Measurements from ENCODE around the gene KCNJ10.

The KCNJ10 gene

DNA sequence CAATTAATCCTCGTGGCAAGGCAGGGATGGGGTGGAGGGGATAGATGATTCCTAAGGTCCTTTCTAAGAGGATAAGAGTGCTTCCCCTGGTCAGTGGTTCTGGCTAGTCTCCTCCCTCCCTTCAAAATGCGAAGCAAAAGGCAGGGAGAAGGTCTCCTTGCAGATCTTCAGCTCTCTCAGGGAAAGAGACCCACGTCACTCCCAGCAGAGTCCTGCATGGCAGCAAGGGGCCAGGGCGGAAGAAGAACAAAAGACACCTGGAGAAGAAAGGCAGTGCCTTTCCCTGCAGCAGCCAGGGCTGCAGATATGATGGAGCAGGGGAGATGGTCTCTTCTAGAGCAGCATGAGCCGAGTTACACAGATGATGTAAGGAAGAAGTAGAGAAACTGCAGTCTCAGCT lies 86.3 kb downstream of the KCNJ10 start:
- DNase-seq = no peak

DNA sequence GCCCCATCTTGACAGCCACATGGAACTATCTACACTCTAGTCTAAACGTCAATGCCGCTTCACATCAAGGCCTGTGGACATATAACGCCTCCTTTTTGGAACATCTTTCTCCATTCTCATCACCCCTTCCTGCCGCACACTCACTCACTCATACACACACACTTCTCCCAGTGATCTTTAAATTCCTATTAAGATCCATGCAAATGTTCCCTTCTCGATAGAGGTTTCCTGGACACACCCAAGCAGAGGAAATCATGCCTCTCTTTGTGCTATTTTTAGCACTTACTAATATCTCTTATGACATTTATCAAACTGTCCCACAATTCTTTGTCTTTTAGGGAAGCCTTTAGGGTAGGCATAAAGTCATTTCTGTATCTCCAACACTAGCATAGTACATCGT lies 87.7 kb downstream of the KCNJ10 start:
- no peak for DNase-seq

DNA sequence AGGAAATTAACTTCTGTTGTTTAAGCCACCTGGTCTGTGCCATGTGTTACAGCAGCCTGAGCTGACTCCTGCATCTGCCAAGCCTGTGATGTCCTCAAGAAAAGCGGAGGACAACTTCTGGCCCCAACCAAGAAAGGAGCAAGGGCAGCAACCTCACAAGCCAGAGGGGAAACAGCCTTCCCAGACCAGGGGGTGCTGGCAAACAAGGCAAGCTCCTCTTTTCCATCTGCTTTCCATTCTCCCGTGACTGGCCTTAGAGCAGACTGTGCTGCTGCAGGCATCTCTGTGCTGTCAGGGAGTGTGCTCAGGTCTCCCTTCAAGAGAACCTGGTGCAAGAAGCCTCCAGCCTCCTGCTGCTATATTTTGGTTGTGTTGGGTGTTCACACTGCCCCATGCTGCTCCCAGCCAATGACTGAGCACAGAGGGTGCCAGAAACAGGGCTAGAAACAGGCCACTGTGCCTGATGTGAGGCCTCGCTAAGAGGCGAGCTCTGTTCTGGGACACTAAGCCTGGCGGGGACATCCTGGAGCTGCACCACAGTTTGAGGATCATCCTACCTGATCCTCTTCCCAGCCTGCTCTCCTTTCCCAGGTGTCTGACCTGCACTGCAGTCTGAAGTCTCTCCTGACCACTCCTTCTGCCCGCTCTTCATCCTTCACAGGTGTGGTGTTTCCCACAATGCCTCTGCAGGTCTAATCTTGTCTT lies 88.5 kb downstream of the KCNJ10 start:
- DNase-seq = no peak

DNA sequence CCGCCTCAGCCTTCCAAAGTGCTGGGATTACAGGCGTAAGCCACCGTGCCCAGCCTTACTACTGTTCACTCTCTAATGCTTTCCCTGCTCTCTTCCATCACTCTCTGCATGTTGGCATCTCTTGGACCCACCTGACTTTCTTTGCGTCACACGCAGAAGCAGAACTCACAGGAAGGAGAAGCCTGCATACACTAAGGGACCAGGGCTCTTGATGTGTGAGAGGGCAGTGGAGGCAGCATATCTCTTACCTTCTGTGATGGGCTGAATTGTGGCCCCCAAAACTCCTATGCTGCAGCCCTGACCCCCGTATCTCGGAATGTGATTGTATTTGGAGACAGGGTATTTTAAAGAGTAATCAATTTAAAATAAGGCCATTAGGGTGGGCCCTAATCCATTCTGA lies 89.2 kb downstream of the KCNJ10 start:
- DNase-seq = no peak

DNA sequence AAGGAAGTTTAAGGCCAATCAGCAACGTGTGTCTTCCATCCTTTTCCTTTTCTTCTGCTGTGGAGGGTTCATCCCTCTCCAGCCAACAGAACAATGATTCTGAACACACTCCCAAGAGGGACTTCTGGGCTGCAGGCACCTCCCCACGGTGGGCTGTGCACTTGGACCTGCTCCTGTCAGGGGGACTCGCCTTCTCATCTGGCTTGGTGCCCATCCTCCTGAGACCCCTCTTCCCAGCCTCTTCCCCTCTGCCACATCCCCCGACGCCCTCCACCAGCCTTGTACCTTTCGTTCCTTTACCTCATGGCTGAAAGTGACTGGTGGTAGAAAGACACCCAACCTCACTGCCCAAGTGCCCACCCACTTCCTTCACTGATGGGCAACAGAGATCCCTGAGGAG lies 89.9 kb downstream of the KCNJ10 start:
- DNase-seq = no peak

DNA sequence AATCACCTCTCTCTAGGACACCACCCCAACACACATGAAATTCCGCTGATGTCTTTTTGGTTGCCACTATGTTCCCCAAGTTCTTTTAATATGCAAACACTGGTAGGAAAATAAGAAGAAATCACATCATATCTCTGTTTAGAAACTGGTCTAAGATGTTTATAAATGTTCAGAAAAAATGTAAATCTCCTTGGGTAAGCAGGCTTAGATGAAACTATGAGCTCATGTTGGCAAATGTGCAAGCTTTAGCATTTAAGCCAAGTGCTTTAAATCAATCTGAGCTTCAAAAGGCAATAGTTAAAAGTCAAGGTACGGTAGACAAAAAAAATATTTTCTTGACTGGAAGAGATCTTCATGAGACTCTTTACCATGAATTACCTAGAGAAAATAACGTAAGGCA lies 90.7 kb downstream of the KCNJ10 start:
- DNase-seq = no peak

DNA sequence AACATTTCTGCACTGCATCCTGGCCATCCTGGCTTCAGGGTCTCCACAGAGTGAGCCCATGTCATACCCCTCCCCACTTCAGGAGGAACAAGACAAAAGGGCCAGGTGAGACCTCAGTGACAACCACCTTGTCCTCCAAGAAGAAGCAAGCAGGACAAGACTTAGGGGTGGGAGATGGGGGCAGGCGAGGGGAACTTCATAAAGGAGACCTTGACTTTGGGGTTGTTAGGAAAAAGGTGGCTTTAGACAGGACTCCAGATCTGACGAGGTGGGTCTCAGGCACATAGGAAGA lies 91.9 kb downstream of the KCNJ10 start:
- DNase-seq = no peak

DNA sequence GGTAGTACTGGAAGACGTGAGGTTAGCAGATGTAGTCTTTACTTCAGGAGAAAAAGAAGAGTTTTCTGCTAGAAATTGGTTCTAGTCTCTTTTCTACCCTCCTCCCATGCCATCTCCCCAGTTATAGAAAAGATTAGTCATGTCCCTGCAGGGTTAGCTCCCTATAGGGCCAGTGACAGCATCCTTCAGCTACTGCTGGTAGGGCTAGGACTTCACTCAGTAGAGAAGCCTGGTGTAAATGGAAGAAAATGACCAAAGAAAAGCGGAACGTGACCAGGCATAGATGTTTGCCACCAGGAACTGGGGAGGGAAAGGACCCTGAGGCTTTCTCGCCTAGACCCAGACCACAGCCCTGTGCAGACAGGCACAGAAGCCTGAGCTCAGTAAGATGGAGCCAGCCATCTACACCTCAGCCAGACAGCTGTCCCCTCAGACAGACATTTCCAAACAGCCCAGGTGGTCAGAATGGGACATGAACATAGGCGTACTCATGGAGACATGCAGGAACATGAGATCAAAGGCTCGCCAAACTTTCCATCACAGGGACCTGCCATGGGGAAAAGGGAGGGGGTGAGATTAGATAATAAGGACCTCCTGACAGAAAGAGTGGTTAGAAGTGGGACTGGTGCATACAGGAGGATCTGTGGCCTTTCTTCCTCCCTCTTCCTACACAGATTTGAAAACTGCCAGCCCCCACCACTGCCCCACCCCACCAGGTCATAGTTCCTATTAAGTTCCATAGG lies 92.4 kb downstream of the KCNJ10 start:
- no peak for DNase-seq

DNA sequence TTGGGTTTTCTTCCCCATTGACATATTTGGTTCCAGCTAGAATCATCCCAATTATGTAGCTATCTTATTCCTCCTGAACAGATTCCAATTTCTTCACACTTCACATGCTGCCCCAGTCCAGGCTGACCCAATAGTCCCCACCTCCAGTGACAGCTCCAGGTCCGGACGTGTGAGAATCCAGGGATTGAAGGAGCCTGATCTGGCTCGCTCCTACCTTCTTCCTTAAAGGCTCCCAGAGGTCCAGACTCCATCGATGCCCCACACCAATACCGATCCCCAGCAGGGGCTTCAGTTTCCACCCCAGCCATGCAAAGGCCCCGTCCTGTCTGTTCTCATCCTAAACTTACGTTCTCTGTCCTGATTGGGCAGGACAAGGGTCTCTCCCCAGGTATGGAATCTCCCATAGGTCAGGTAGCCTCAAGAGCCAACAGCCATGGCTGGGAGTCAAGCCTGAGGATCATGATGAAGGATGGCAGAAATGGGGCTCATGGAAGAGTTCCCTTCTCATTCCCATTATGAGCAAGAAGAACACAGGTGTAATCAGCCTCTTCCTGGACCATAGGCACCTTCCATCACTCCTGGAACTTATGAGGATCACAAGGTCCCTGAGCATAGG lies 95.5 kb downstream of the KCNJ10 start:
- no peak for DNase-seq

DNA sequence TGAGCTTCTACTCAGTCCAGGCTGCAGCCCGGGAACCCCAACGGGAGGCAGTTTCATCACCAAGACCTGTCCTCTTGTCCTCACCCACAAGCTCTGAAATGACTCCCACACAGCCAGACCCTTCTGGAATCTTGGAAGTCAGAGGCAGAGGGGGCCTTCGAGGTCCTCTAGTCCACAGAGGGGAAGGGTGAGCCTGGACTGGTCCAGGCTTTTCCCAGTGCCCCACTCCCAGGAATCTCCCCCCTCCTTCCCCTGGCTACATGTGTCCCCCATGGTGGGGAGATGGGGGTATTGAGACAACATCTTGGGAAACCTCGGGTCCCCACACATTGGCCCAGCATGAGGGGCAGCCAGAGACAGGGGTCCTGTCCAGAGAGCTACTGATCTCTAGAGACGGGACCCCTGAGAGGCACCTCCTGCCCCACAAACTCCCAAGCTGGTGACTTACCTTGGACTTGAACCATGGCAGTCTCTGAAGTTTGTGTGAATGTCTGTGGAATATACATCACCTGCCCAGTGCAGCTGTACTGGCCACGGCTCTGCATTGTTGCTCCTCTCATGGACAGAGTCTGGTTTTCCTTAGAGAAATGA lies 96.5 kb downstream of the KCNJ10 start:
- DNase-seq = no peak

DNA sequence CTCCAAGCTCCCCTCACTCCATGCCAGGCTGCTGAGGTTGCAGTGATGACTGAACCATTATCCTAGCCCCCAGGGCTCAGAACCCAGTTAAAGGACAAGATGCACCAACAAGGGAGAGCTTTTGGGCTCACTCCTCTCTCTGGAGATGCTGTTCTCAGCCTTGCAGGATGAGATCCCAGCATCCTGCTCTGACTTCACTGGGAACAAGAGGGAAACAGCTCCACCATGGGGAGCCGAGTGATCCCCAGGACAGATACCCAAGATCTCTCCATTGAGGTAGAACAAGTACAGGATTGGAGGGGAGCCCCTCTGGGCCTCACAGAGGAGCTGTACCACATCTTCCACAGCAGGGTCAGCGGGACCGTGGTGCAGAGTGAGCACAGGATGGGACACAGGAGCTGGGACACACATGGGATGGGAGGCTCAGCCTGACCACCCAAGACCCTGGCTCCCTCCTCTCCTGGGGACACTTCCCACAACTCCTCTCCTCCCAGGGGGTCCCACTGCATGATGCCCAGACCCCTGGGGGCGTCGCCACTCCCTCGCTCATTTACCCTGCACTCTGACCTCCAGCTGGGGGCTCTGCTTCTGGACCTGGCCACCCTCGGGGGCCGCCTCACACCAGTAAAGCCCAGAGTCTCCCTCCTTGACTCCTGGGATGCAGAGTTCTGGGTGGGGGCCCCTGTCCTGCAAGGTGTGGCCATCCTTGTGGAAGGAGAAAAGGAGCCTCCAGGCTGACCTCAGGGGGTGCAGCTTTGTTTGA lies 97.3 kb downstream of the KCNJ10 start:
- DNase-seq = no peak

DNA sequence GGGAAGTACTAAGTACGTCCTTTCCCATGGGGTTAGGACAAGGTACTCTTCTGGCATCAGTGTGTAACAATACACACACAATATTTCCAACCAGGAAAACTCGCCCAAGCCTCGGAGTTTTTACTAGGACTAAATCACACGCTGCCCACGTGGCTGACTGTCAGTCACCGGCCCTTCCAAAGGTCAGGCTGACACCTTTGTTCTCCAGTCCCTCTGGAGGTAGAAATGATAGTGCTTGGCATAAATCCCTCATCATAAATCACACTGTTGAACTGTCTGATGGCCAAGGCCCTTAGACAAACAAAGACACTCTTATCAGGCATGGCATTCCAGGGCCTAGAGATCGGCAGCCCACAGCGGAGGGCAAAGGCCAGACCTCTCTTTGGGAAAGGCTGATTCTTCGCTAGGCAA lies 99.0 kb downstream of the KCNJ10 start:
- no peak for DNase-seq

DNA sequence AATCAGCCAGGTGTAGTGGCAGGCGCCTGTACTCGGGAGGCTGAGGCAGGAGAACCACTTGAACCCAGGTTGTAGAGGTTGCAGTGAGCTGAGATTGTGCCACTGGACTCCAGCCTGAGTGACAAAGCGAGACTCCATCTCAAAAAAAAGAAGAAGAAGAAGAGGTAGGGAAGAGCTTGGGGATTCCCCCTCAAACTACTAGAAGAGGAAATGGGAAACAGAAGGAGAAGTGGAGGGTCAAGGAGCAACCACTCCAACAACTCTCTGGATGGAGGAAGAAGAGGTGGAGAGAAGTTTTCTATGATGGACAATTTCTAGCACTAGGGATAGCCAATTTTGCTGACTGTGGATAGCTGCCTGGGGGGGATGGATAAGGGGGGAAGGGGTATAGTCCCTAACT lies 101.1 kb downstream of the KCNJ10 start:
- DNase-seq = no peak

DNA sequence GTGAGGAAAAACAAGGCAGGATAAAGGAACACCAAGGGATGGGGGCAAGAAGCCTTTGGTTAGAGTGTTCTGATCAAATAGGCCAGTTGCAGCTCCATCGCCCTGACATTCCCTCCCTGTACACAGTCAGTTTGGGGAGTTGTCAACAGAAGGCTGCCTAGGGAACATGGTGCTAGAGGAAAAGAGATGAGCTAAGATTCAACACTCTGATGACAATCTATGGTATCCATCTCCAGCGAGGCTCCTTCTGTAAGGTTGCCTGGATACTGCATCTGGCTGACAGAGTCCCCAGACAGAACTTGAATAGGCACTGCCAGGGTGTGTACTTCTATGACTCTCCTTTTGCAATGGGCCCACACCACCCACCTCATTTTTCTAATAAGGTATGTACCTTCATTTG lies 104.7 kb downstream of the KCNJ10 start:
- no peak for DNase-seq

DNA sequence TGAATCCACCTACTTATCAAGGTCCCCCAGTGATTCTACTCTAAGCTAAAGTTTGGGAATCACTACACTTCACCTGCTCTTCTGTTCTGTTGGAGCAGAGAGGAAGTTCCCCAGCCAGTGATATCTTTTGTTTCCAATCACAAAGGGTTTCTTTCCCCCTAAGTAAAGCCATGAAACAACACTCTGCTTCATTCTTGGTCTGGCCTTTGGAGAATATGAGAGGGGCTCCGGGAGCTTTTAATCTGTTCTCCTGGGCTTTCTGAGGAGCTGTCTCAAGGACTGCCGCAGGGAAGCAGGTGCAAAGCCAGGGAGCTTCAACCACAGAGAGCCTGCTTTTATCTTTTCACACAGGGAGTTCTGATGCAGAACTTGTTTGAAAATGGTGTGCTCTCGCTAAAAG lies 105.8 kb downstream of the KCNJ10 start:
- no peak for DNase-seq

DNA sequence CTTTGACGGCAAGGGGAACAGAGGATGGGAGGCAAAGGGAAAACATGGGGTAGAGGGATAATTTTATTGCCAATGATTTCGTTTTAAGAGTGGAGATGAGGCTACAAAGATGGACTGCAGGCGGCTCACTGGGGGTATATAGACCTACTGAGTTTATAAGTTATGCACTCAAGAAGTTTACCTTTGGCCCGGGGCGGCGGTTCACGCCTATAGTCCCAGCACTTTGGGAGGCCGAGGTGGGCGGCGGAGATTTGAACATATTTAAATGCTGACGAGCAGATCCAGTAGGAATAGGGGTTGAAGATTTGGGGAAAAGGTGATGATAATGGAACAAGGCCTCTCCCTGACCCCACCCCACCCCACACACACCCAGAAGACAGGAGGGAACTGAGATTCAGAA lies 107.8 kb downstream of the KCNJ10 start:
- DNase-seq = no peak

DNA sequence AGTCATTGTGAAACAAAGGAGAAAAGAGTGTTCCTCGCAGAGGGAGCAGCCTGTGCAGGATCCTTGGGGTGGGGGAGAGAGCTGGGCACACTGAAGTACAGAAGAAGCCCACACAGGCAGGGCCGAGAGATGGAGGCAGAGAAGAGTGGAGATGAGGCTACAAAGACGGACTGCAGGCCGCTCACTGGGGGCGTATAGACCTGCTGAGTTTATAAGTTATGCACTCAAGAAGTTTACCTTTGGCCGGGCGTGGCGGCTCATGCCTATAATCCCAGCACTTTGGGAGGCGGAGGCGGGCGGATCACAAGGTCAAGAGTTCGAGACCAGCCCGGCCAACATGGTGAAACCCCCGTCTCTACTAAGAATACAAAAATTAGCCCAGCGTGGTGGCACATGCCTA lies 108.3 kb downstream of the KCNJ10 start:
- no peak for DNase-seq

DNA sequence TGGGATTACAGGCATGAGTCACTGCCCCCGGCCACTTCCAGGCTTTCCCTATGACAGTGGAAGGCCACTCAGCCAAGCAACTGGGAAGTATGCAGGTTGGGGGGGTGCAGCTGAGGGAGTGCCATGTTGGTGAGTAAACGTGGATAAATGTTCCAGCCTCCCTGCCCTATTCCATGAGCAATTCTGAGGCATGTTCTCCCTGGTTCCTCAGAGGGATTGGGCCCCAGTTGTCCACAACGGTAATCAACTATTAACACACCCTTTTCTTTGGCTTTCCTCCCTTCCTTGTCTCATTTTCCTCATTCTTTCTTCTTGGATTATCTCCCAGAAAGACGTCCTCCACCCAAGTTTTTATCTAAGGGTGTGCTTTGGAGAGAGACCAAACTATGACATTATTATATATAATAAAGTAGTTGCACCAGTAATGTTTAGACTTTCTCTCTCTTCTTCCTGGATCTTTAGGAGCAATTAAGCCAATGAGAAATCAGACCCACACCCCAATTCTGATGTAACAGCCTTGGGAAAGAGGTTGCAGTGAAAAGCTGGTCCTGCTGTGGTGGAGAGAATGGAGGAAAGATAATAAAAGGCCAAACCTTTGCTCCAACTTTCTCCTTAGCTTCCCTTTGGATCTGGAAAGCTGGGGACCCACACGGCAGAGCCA lies 109.1 kb downstream of the KCNJ10 start:
- no peak for DNase-seq

DNA sequence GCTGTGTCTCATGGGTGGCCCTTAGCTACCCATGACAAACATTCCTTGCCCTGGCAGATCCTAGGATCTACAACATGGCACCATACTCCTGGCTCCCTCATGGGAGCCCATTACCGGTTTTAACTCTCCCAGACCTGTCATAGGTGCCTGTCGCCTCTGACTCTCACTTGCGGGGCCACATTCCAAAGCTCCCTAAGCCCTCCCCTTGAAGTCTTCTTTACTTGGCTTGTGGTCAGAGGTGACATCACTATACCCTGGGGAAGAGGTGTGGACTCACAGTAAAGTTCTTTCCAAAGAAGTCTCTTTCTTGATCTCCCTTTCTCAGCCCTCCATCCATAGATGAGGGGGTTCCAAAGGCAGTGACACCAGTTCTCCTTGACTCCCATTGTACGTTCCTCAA lies 110.5 kb downstream of the KCNJ10 start:
- no peak for DNase-seq

DNA sequence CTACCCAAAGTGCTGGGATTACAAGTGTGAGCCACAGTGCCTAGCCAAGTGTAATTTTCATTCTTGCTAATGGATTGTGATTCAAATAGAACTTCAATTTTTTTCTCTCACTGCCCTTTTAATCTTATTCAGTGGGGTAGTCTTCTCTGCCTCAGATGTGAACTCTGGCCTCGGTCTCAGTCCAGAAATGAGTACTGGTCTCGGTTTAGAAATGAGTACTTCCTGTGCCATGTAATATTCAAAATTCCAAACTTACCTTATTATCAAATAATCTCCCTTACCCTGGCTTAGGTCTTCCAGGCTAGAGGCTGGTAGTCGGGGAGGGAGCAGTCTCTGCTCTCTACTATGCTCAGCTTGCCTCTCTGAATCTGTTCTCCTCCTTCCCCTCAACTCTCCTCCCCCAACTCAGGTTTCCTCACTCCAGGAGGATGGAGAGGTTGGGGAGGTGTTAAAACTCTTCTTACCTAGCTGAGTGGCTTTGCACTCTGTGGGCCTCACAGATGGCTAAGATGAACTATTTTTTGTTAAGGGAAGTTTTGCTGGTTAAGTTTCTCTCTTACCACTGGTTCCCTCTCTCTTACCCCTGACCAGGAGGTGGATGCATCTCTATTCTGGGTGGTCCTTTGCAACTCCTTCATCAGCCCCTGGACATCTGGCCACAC lies 111.1 kb downstream of the KCNJ10 start:
- no peak for DNase-seq

DNA sequence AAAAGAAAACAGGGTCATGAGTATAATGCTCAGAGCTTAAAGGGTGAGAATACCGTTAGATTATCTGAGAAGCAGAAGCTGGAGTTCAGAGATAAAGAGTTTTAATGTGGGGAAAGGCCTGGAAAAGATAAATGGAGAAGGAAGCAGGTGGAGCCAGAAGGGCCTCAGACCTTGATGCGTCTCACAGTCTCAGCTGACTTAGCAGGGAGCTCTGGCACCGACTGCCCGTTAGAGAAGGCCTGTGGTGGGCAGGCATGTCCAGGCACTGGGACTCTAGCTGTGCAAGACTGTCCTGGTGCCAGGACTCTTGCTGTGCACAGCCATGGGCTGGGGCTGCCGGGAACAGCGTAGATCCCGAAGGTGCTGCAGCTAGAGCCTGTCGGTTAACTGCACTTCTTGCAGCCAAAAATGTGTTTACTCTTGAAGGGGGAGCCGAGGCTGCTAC lies 112.1 kb downstream of the KCNJ10 start:
- no peak for DNase-seq

DNA sequence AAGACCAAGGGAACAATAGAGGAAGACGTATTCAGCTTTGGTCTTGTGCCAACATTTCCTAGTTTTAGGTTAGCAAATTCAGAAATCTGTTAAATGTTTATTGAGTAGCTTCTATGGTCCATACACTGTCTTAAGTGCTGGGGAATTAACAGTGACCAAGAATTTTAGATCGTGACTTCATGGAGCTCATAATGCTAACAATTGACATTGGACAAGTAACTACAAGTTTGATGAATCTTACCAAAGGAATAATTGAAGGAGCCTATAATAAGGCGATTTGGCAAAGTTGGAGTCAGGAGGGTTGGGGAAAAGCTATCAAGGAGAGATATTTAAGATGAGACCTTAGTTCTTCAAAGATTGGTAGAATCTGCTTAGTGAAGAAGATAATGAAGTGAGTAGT lies 114.5 kb downstream of the KCNJ10 start:
- DNase-seq = no peak
